ELR (cell line): Measurements from ENCODE around the gene PARD6G.

Experiments
- DNase-seq: peaks from one replicate; pipeline ENCODE4 v3.0.0-alpha.2; 2015; ENCODE audit warnings: low read depth

The PARD6G gene

DNA sequence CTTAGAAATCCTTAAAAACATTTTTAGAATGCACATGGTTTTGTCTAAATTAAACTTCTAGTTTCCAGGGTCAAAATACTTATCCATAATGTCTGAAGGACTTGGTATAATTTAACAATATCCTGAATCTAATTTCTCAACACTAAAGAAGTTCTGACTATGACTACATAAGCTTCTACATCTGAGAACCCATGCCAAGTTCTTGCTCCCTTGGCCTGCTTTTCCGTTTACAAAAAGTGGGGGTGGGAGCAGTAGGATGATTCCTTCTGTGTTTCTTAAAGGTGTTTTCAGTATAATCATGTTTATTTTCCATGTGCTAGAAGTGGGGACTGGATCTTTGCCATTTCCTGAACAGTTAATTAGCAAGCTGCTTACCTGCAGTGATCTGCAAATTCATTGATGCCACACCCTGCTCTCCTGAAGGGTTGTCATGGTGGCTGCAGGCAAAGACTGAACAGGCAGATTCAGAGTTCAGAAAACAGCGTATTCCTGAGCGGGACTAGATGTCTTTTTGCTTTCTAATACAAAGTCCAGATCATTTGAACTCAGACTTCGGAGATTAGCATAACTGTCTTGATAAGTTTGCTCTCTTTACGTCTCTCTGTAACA lies 102.0 kb downstream of the PARD6G start:
- DNase-seq: no peak

GRCh38 chr18:80143881-80144280 lies 103.4 kb downstream of the PARD6G start:
- DNase-seq: peak; percentile 81

DNA sequence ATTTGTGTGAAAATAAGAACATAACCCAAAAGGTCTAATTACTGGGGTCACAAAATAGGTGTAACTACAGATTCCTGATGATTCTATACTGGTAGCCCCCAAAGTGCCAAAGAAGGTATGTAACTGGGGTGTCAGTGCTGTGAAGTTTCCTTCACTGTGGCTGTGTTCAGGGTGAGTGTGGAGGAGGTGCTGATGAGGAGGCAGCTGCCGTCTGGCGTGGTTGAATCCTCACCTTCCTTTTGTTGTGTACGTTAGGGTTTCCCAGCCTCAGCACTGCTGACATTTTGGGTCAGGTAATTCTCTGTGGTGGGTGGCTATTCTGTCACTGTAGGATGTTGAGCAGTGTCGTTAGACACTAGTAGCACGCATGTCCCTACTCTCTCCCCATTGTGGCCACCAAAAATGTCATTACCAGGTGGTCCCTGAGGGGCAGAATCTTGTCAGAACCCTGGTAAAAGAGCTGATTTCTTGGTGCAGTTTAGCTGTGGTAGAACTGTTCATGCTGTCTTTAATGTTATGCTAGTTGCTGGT lies 106.8 kb downstream of the PARD6G start:
- DNase-seq: no peak

- DNase-seq: no peak
Measured at GRCh38 chr18:80137976-80138375, 109.3 kb downstream of the PARD6G start.

DNA sequence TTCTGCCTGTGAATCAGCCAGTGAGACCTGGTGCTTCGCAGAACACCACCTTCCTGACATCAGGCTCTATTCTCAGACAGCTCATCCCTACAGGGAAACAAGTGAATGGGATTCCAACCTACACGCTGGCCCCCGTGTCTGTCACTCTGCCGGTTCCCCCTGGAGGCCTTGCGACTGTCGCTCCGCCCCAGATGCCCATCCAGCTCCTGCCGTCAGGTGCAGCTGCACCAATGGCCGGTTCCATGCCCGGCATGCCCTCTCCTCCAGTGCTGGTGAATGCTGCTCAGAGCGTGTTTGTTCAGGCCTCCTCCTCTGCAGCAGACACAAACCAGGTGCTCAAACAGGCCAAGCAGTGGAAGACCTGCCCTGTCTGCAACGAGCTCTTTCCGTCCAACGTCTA lies 110.2 kb downstream of the PARD6G start:
- no peak for DNase-seq

- no peak for DNase-seq
Measured at GRCh38 chr18:80136679-80137078, 110.6 kb downstream of the PARD6G start.

GRCh38 chr18:80135136-80135535 lies 112.2 kb downstream of the PARD6G start:
- no peak for DNase-seq

- DNase-seq: no peak
Measured at GRCh38 chr18:80133124-80133523, 114.2 kb downstream of the PARD6G start.

DNA sequence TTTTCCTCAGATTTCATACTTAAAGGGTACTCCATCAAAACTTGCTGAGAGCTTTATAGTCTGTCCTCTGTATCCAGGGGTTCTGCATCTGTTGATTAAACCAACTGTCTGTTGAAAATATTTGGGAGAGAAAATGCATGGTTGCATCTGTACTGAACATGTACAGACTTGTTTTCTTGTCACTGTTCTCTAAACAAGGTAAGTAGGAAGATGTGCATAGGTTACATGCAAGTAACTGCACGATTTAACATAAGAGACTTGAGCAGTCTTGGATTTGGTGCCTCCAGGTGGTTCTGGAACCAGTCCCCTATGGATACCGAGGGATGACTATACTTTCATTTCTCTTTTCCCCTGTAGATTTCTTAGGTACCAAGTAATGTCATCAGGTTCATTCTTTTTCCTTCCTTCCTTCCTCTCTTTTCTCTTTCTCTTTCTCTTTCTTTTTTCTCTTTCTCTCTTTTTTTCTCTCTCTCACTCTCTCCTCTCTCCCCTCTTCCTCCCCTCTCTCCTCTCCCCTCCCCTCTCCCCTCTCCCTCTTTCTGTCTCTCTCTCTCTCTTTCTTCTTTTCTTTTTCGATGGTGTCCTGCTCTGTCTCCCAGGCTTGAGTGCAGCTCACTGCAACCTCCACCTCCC lies 115.0 kb downstream of the PARD6G start:
- no peak for DNase-seq

DNA sequence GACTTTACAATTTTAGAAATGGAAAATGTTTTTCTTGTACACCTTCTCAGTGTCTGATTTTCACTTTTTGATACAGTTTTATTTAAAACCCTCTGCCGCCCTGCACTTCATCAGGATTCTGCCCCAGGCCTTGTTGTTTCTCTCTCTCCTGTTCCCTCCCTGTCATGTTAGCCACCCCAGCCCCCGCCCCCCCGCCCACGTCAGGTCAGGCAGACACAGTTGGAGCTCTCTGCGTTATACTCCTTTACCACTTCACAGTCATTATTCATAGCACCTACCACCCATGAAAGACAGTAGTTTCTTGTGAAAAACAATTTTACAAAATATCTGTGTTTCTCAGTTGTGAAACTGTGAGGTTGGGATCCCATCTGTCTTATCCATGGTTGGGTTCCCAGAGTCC lies 116.8 kb downstream of the PARD6G start:
- DNase-seq: no peak

DNA sequence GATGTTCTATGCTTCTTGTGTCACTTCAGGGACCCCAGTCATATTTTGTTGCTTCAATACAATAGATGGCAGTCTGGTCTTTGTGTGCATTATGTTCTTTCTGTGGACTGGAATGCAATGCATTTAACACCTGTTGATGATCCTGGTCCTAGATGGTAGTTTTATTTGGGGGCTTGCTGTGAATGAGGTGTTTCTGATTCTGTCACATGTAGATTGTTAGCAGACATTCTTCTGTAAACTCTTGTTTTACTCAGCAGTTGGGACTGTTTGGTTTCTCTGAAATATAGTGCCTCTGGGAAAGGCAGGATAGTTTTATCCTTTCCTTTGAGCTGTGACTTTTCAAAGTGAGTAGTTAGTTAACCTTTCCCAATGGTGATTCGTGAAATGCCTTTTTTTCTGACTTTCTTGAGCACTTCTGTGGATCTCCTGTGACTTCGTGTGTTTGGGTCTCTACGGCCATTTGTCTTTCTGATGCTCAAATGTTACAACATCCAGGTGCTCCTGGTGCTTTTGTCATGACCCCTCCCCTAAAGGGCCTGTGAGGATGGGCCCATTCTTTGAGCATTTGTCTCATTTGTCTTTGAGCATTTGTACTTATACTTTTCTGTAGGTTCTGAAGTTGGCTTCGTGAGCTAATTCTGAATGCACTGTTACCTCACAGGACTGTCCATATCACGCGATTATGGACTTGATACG lies 117.5 kb downstream of the PARD6G start:
- DNase-seq: no peak

GRCh38 chr18:80127635-80128034 lies 119.7 kb downstream of the PARD6G start:
- no peak for DNase-seq

DNA sequence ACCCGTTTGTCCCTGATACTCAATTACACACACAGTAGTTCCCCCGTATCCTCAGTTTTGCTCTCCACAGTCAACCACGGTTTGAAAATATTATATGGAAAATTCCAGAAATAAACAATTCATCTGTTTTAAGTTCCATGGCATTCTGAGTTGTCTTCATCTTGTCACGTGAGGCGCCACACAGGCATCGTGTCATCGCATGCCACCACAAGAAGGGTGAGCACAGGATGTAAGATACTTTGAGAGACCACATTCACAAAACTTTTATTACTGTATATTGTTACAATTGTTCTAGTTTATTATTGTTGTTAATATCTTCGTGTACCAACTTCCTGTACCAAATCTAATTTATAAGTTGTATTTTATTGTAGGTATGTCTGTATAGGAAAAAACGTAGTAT lies 120.5 kb downstream of the PARD6G start:
- DNase-seq: no peak

- no peak for DNase-seq
Measured at GRCh38 chr18:80124131-80124530, 123.2 kb downstream of the PARD6G start.

GRCh38 chr18:80120932-80121331 lies 126.4 kb downstream of the PARD6G start:
- DNase-seq: no peak

DNA sequence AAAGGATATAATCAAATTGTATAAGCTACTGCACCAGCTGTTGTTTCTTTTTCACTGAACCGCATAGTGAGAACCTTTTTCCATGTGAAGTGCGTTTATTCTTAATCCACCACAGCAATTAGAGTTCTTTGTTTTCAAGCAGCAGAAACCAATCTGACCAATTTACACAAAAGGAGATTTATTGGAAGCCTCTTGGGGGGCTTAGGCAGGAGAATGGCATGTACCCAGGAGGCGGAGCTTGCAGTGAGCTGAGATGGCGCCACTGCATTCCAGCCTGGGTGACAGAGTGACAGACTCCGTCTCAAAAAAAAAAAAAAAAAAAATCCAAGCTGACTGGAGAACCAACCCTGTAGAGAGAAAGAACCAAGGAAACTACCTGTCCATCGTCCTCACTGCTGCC lies 128.2 kb downstream of the PARD6G start:
- no peak for DNase-seq

- DNase-seq: no peak
Measured at GRCh38 chr18:80115035-80115434, 132.3 kb downstream of the PARD6G start.

GRCh38 chr18:80112624-80113248 lies 134.6 kb downstream of the PARD6G start:
- DNase-seq: no peak

- DNase-seq: peak; percentile 68
Measured at GRCh38 chr18:80109676-80110078, 137.6 kb downstream of the PARD6G start.

- peak; percentile 96 for DNase-seq
Measured at GRCh38 chr18:80108739-80109675, 138.3 kb downstream of the PARD6G start, which contains the start of gene ADNP2. Gene ADNP2, plus strand, starts transcription at chr18:80109262. Its CDS starts 8,281 bp downstream, at chr18:80117543.

DNA sequence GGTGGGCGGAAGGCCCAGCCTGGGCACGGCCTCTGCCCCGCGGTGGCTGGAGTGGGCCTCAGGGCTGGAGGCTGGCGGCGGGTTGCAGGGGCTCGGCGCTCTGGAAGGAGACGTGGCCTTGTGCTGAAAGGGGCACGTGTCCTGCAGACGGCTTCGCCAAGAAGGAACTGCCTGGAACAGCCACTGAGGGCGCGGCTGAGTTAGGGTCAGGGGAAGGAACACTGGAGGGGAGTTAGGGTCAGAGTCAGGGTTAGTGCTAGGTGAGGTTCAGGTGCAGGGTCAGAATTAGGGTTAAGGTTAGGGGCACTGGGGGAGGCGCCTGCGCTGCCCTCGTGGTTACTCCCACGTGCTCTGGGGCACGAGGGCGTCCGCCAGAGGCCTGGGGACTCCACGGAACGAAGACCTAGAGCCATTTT lies 139.2 kb downstream of the PARD6G start:
- no peak for DNase-seq

DNA sequence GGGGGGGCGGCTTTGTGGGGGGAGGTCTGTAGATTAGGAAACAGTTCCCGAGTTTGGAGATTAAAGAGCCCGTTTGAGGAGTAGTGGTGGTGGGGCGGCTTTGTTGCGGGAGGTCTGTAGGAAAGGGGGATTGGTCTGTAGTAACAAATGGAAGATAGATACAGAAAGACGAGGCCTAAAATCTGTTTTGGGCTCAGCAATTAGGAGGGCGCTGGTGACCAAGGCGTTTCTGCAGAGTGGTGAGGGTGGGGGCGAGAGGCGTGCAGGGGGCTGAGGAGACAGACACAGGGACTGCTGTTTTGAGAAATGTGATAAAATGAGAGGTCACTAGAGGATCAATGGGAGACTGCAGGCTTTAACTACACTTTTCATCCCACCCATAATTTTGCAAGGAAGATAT lies 139.9 kb downstream of the PARD6G start:
- DNase-seq: no peak
